Mesenchymal stem cell (in vitro differentiated cells and primary cell): ENCODE results near the gene NT5E.

ENCODE experiments used
- DNase-seq: peaks from one replicate; pipeline ENCODE4 v3.0.0-alpha.2; 2013
- H2AFZ ChIP-seq: one replicate; pipeline ENCODE4 v1.6.1; 2013; ENCODE audit warnings: low read depth, mild to moderate bottlenecking, control low read depth, inconsistent platforms, low read length, moderate library complexity
- H2AK5ac ChIP-seq: 2 replicates; pipeline ENCODE4 v1.6.1; 2013; ENCODE audit warnings: low read length, moderate library complexity, mild to moderate bottlenecking, inconsistent platforms; ENCODE audit not compliant: severe bottlenecking
- H2BK120ac ChIP-seq: one replicate; pipeline ENCODE4 v1.6.1; 2013; ENCODE audit warnings: low read depth, mild to moderate bottlenecking, inconsistent platforms, low read length, moderate library complexity
- H2BK12ac ChIP-seq, 2 experiments: one replicate each; pipeline ENCODE4 v1.6.1; 2013; ENCODE audit warnings: inconsistent platforms in 2 of 2, low read length in 2 of 2, mild to moderate bottlenecking in 2 of 2, moderate library complexity in 2 of 2, control low read depth in 1 of 2
- H2BK15ac ChIP-seq: one replicate; pipeline ENCODE4 v1.6.1; 2013; ENCODE audit warnings: mild to moderate bottlenecking, low read depth, inconsistent platforms; ENCODE audit not compliant: poor library complexity, severe bottlenecking
- H2BK5ac ChIP-seq: 2 replicates; pipeline ENCODE4 v1.6.1; 2013; ENCODE audit warnings: low read depth, mild to moderate bottlenecking, low read length, control low read depth, inconsistent platforms; ENCODE audit not compliant: poor library complexity, severe bottlenecking
- H3K14ac ChIP-seq, 2 experiments: one replicate each; pipeline ENCODE4 v1.6.1; 2013; ENCODE audit warnings: inconsistent platforms in 2 of 2, low read length in 2 of 2, control low read depth in 1 of 2, mild to moderate bottlenecking in 1 of 2, moderate library complexity in 1 of 2
- H3K18ac ChIP-seq, 2 experiments: one replicate each; pipeline ENCODE4 v1.6.1; 2013; ENCODE audit warnings: inconsistent platforms in 2 of 2, low read length in 2 of 2, control low read depth in 1 of 2, low read depth in 1 of 2, mild to moderate bottlenecking in 1 of 2
- H3K23ac ChIP-seq, 2 experiments: one replicate each; pipeline ENCODE4 v1.6.1; 2013; ENCODE audit warnings: inconsistent platforms in 2 of 2, low read length in 2 of 2, mild to moderate bottlenecking in 2 of 2, moderate library complexity in 2 of 2, control low read depth in 1 of 2
- H3K27ac ChIP-seq: 2 replicates; pipeline ENCODE4 v1.5.1; 2013; ENCODE audit warnings: mild to moderate bottlenecking, moderate library complexity, low read length, control low read depth, inconsistent platforms; ENCODE audit not compliant: poor library complexity, severe bottlenecking
- H3K27me3 ChIP-seq, 2 experiments: 2 replicates each; pipeline versions ENCODE4 v1.6.1 to v1.7.0; 2013; ENCODE audit warnings: low read length in 2 of 2, mild to moderate bottlenecking in 2 of 2, moderate library complexity in 2 of 2, control low read depth in 1 of 2, inconsistent platforms in 1 of 2; ENCODE audit not compliant: control insufficient read depth in 1 of 2, insufficient read depth in 1 of 2
- H3K36me3 ChIP-seq, 2 experiments: 2 replicates each; pipeline versions ENCODE4 v1.6.1 to v1.7.0; 2013; ENCODE audit warnings: low read length in 2 of 2, control low read depth in 1 of 2, inconsistent platforms in 1 of 2, low read depth in 1 of 2, mild to moderate bottlenecking in 1 of 2; ENCODE audit not compliant: insufficient read depth in 2 of 2, control insufficient read depth in 1 of 2
- H3K4ac ChIP-seq, 2 experiments: one replicate each; pipeline ENCODE4 v1.6.1; 2013; ENCODE audit warnings: inconsistent platforms in 2 of 2, low read length in 2 of 2, mild to moderate bottlenecking in 2 of 2, moderate library complexity in 2 of 2, control low read depth in 1 of 2, low read depth in 1 of 2
- H3K4me1 ChIP-seq: 2 replicates; pipeline ENCODE4 v1.6.1; 2013; ENCODE audit warnings: low read depth, low read length, control low read depth; ENCODE audit not compliant: control insufficient read depth, insufficient read depth
- H3K4me2 ChIP-seq: 2 replicates; pipeline ENCODE4 v1.6.1; 2013; ENCODE audit warnings: low read length, mild to moderate bottlenecking, inconsistent platforms; ENCODE audit not compliant: poor library complexity, severe bottlenecking
- H3K4me3 ChIP-seq, 2 experiments: 2 replicates each; pipeline versions ENCODE4 v1.5.1 to v1.7.0; 2013; ENCODE audit warnings: low read length in 2 of 2, mild to moderate bottlenecking in 2 of 2, control low read depth in 1 of 2, low read depth in 1 of 2; ENCODE audit not compliant: insufficient read depth in 1 of 2
- H3K79me1 ChIP-seq: replicated peaks from 2 replicates; pipeline ENCODE4 v1.6.1; 2013; ENCODE audit warnings: mild to moderate bottlenecking, control low read depth, low read length, inconsistent platforms; ENCODE audit not compliant: poor library complexity, severe bottlenecking
- H3K9ac ChIP-seq: 2 replicates; pipeline ENCODE4 v1.7.0; 2013; ENCODE audit warnings: mild to moderate bottlenecking, low read length, moderate library complexity
- H3K9me3 ChIP-seq: 2 replicates; pipeline ENCODE4 v1.7.0; 2013; ENCODE audit warnings: mild to moderate bottlenecking, low read length; ENCODE audit not compliant: control insufficient read depth
- H4K8ac ChIP-seq: one replicate; pipeline ENCODE4 v1.6.1; 2013; ENCODE audit warnings: inconsistent platforms, mild to moderate bottlenecking, low read length, moderate library complexity
- H4K91ac ChIP-seq: one replicate; pipeline ENCODE4 v1.6.1; 2013; ENCODE audit warnings: mild to moderate bottlenecking, low read length, inconsistent platforms
- WGBS: methylation state at CpG from one replicate; pipeline ENCODE4 v1.1.7; 2013; ENCODE audit warnings: mixed read lengths; 5-methylcytosine and 5-hydroxymethylcytosine counted together

NT5E gene

GRCh38 chr6:85544776-85545175, 94.9 kb downstream of the NT5E start:
- Histone ChIP-seq H3K4me3 (no peak overlapping the region), H4K91ac (no peak overlapping the region), H3K14ac (no peak overlapping the region), H3K9ac (no peak overlapping the region), H2BK5ac (no peak overlapping the region), H3K9me3 (no peaks in the 10 kb centered on the region), H3K27ac (no peak overlapping the region), H2AK5ac (no peak overlapping the region), H3K79me1 (peaks cover 4% of the 10 kb centered on the region), H3K27me3 (no peaks in the 10 kb centered on the region), H3K4ac (no peak overlapping the region), H2BK15ac (no peak overlapping the region), H2AFZ (no peak overlapping the region), H4K8ac (no peak overlapping the region), H2BK12ac (no peak overlapping the region), H3K4me1 (no peaks in the 10 kb centered on the region), H3K36me3 (peaks cover 4 to 72% of the 10 kb centered on the region in 2 experiments), H3K18ac (no peak overlapping the region), H3K4me2 (no peak overlapping the region), H3K23ac (no peak overlapping the region), H2BK120ac (no peak overlapping the region)
- WGBS: 100% methylated on average over 1 of the region's 1 CpG
- DNase-seq: no peak
